HepG2 (cell line): ENCODE data around the gene MFSD8. TPM values are rescaled to one million over a fixed set of nuclear protein-coding genes. Genes with fewer than 3 reads are reported as not detected.

Experiments
- ATAC-seq: fragments of 200-7000 bp; cut with Tn5 transposase; 3 replicates; pipeline ENCODE4 v1.9.1; 2020; ENCODE audit warnings: mild to moderate bottlenecking, moderate library complexity
- BruUV-seq: library from RNA; stranded (reverse); fragments of 400-500 nt; replicated peaks from 2 replicates; lab custom pipeline; 2021; lab: Mats Ljungman, UMichigan
- CTCF ChIA-PET: fragments of 300-600 bp; formaldehyde crosslinking; extraction: SDS; loops from one replicate; lab custom pipeline; 2021; ENCODE audit warnings: low total read pairs, inconsistent platforms, low intra/inter-chr PET ratio; lab: Yijun Ruan, JAX
- POLR2A ChIA-PET: fragments of 350-600 bp; sonication (Branson Sonifier 250); formaldehyde crosslinking; loops from one replicate; lab custom pipeline; 2020; ENCODE audit warnings: antibody characterized with exemption, inconsistent platforms; lab: Yijun Ruan, JAX
- DNase-seq: peaks from one replicate; pipeline ENCODE4 v3.0.0-alpha.2; 2015; ENCODE audit warnings: low spot score
- FAIRE-seq: peaks from 3 replicates; lab custom pipeline; 2011; peaks lifted over from hg19 to GRCh38; lab: Jason Lieb, UNC
- H2AFZ ChIP-seq: one replicate; pipeline ENCODE4 v1.6.1; 2011; ENCODE audit warnings: low read length, inconsistent platforms
- H3K27ac ChIP-seq: fragments of 300-600 bp; 3 replicates; pipeline ENCODE4 v1.8.0; 2011; ENCODE audit warnings: mixed run types, mild to moderate bottlenecking, mixed read lengths, low read length, inconsistent platforms; ENCODE audit not compliant: insufficient read depth; ENCODE audit errors: extremely low read length
- H3K27me3 ChIP-seq, 2 experiments: fragments of 200-600 bp in 1 of 2; 2 replicates in 1 of 2; 3 replicates in 1 of 2; pipeline versions ENCODE4 v1.6.0 to v1.8.0; 2011; ENCODE audit warnings: low read length in 2 of 2, mild to moderate bottlenecking in 2 of 2, moderate library complexity in 2 of 2, inconsistent platforms in 1 of 2; ENCODE audit not compliant: insufficient read depth in 2 of 2, control insufficient read depth in 1 of 2
- H3K36me3 ChIP-seq, 2 experiments: fragments of 200-600 bp in 1 of 2; replicated peaks in 1 of 2; 2 replicates in 1 of 2; 3 replicates in 1 of 2; pipeline versions ENCODE4 v1.5.1 to v1.8.0; 2011; ENCODE audit warnings: low read length in 2 of 2, inconsistent platforms in 1 of 2; ENCODE audit not compliant: insufficient read depth in 2 of 2, control insufficient read depth in 1 of 2
- H3K4me1 ChIP-seq: 2 replicates; pipeline ENCODE4 v1.5.1; 2012; ENCODE audit warnings: low read length, inconsistent platforms; ENCODE audit not compliant: insufficient read depth
- H3K4me2 ChIP-seq: 2 replicates; pipeline ENCODE4 v1.6.0; 2011; ENCODE audit warnings: low read depth, low read length, inconsistent platforms
- H3K4me3 ChIP-seq, 3 experiments: fragments of 200-600 bp in 1 of 3; sonication (generic), shearing (Covaris generic) in 1 of 3; replicated peaks in 1 of 3; 2 replicates each; pipeline ENCODE4 v1.5.1; 2011 to 2016; ENCODE audit warnings: low read length in 3 of 3, inconsistent platforms in 2 of 3, low read depth in 2 of 3, mild to moderate bottlenecking in 2 of 3, control low read depth in 1 of 3, mixed read lengths in 1 of 3; ENCODE audit not compliant: insufficient read depth in 1 of 3
- H3K79me2 ChIP-seq: one replicate; pipeline ENCODE4 v1.6.1; 2011; ENCODE audit warnings: low read length, inconsistent platforms; ENCODE audit not compliant: insufficient read depth
- H3K9ac ChIP-seq: 2 replicates; pipeline ENCODE4 v1.6.0; 2011; ENCODE audit warnings: mild to moderate bottlenecking, low read depth, low read length, inconsistent platforms; ENCODE audit not compliant: insufficient read depth
- H3K9me3 ChIP-seq: 2 replicates; pipeline ENCODE4 v1.5.1; 2012; ENCODE audit warnings: mild to moderate bottlenecking, low read length
- H4K20me1 ChIP-seq: 2 replicates; pipeline ENCODE4 v1.6.0; 2011; ENCODE audit warnings: inconsistent platforms, mild to moderate bottlenecking, low read length, moderate library complexity; ENCODE audit not compliant: insufficient read depth
- CBFB ChIP-seq: sonication (generic); formaldehyde crosslinking; IDR thresholded peaks from 2 replicates; pipeline ENCODE4 v1.4.0; 2020; ENCODE audit warnings: missing genetic modification reagents
- MTA1 ChIP-seq: sonication (generic); formaldehyde crosslinking; IDR thresholded peaks from 2 replicates; pipeline ENCODE4 v1.4.0; 2020; ENCODE audit warnings: missing genetic modification reagents, mild to moderate bottlenecking, borderline replicate concordance
- NFATC3 ChIP-seq: sonication (generic); formaldehyde crosslinking; IDR thresholded peaks from 2 replicates; pipeline ENCODE4 v1.5.1; 2020; ENCODE audit warnings: mild to moderate bottlenecking, missing genetic modification reagents
- NFKBIZ ChIP-seq: IDR thresholded peaks from 2 replicates; pipeline ENCODE4 v1.6.1; 2018; ENCODE audit warnings: missing genetic modification reagents, missing compliant biosample characterization
- TERF1 ChIP-seq: sonication (generic); formaldehyde crosslinking; IDR thresholded peaks from 2 replicates; pipeline ENCODE4 v1.8.0; 2022; ENCODE audit warnings: mild to moderate bottlenecking, missing genetic modification reagents, moderate library complexity
- ZFY ChIP-seq: sonication (generic); formaldehyde crosslinking; IDR thresholded peaks from 2 replicates; pipeline ENCODE4 v1.4.0; 2020; ENCODE audit warnings: missing genetic modification reagents
- ZNF17 ChIP-seq: sonication (generic); formaldehyde crosslinking; IDR thresholded peaks from 2 replicates; pipeline ENCODE4 v1.5.0; 2020; ENCODE audit warnings: mild to moderate bottlenecking, missing genetic modification reagents
- ZNF598 ChIP-seq: sonication (generic); formaldehyde crosslinking; IDR thresholded peaks from 2 replicates; pipeline ENCODE4 v1.5.1; 2020; ENCODE audit warnings: mild to moderate bottlenecking, missing genetic modification reagents, borderline replicate concordance
- WGBS: methylation state at CpG from one replicate; pipeline ENCODE4 v1.1.6; 2017; ENCODE audit warnings: low lambda C conversion rate; 5-methylcytosine and 5-hydroxymethylcytosine counted together
- in situ Hi-C: cut with HindIII; loops from 2 replicates; pipeline ENCODE4 v1.10.0; 2017; ENCODE audit warnings: low pct_unique_long_range_greater_than_20kb; ENCODE audit not compliant: extremely low pct_ligation_motif_present
- intact Hi-C: fragments of 100-400 bp; cut with micrococcal nuclease; formaldehyde crosslinking; loops from one replicate; pipeline ENCODE4 v1.10.0; 2022; ENCODE audit not compliant: unreplicated experiment
- polyA plus RNA-seq, 8 experiments: library from polyadenylated mRNA; depleted of rRNA in 3 of 8; stranded (reverse) in 7 of 8; unstranded in 1 of 8; fragments of >200 nt; fragmentation: Illumina TruSeq in 4 of 8; extraction: Trizol in 4 of 8; gene quantifications; 2 replicates each; pipeline versions ENCODE4 v1.2.1 to v1.2.3, GENCODE V29; 2011 to 2016; ENCODE audit warnings: low read depth in 4 of 8, missing spikeins in 1 of 8, mixed read lengths in 1 of 8; ENCODE audit not compliant: insufficient read depth in 1 of 8
- total RNA-seq, 5 experiments: library from RNA; depleted of rRNA; stranded (reverse); fragments of >200 nt; fragmentation: Illumina TruSeq; extraction: Trizol; gene quantifications; 2 replicates each; pipeline ENCODE4 v1.2.3, GENCODE V29; 2016; ENCODE audit warnings: low read depth in 1 of 5
- TF ChIP-seq, protein P1 (sequence below): sonication (generic); formaldehyde crosslinking; IDR thresholded peaks from 2 replicates; pipeline ENCODE4 v1.4.0; 2020; ENCODE audit warnings: mild to moderate bottlenecking, missing genetic modification reagents, borderline replicate concordance
- TF ChIP-seq, protein P2 (sequence below), 2 experiments: fragments of 450-650 bp in 1 of 2; sonication (generic) in 1 of 2; formaldehyde crosslinking; IDR thresholded peaks; 2 replicates each; pipeline versions ENCODE4 v1.5.0 to v1.8.0; 2020 to 2022; ENCODE audit warnings: mild to moderate bottlenecking in 1 of 2, missing genetic modification reagents in 1 of 2

Gene MFSD8
- total and polyA plus RNA-seq, 2 of the 13 experiments (the other 11 are each of a cell fraction or from before 2014, with no cell fraction given) = 24.8 to 25.5 TPM

DNA sequence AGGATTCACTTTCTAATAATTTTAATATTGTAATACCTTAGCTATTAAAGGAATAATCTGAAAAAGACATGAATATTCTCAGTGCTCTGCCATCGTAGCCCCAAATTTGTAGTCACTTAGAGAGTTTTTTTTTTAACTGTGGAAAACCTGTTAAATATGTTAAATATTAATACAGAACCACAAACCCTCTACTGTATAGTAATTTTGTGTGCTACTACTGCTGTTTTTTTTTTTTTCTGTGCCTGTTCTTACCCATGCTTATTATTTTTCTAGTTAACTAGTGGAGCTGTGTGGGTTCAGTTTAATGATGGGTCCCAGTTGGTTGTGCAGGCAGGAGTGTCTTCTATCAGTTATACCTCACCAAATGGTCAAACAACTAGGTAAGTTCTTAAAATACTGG, 68.4 kb downstream of the MFSD8 start:
- 100% methylated on average over 1 of the region's 1 CpG for WGBS
- POLR2A ChIA-PET = no interaction called here

DNA sequence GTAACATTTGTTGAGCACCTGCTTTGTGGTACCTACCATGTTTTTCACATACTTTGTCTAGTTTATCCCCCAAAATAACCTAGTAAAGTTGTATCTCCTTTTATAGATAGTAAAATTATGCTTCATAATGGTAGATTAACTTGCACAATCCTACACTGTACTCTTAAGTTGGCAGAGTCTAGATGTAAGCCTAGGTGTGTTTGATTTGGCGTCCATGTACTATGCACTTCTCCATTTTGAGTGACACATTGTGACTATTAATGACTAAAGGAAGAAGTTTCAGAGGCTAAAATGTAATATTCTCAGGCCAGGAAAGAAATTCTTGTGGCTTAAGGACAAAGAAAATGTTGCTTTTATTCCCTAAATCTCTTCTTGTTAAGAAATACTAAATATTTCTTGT, 68.9 kb downstream of the MFSD8 start:
- DNase-seq = no peak
- H3K4me2 ChIP-seq = no peak overlapping the region
- peaks cover 4 to 39% of the 10 kb centered on the region in 2 experiments for H3K36me3 ChIP-seq
- no peak for ATAC-seq
- no peaks in the 10 kb centered on the region for H4K20me1 ChIP-seq
- CTCF ChIA-PET = no interaction called here
- 94% methylated on average over 1 of the region's 1 CpG for WGBS
- H3K79me2 ChIP-seq = no peaks in the 10 kb centered on the region
- H3K27ac ChIP-seq = no peak overlapping the region
- no TSS peak for BruUV-seq
- no peak for TF ChIP-seq CBFB
- no peak for TF ChIP-seq ZNF17 (CRISPR knock-in tag)
- TF ChIP-seq ZNF598 (CRISPR knock-in tag) = no peak
- no peak for TF ChIP-seq MTA1 (CRISPR knock-in tag)
- TF ChIP-seq NFKBIZ (CRISPR knock-in tag) = no peak
- no peak for TF ChIP-seq ZFY (CRISPR knock-in tag)
- TF ChIP-seq, protein P1, sequence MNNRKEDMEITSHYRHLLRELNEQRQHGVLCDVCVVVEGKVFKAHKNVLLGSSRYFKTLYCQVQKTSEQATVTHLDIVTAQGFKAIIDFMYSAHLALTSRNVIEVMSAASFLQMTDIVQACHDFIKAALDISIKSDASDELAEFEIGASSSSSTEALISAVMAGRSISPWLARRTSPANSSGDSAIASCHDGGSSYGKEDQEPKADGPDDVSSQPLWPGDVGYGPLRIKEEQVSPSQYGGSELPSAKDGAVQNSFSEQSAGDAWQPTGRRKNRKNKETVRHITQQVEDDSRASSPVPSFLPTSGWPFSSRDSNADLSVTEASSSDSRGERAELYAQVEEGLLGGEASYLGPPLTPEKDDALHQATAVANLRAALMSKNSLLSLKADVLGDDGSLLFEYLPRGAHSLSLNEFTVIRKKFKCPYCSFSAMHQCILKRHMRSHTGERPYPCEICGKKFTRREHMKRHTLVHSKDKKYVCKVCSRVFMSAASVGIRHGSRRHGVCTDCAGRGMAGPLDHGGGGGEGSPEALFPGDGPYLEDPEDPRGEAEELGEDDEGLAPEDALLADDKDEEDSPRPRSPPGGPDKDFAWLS = no peak
- TF ChIP-seq NFATC3 (CRISPR knock-in tag) = no peak
- no peaks in the 10 kb centered on the region for H3K27me3 ChIP-seq
- no peaks in the 10 kb centered on the region for H3K9me3 ChIP-seq
- FAIRE-seq = no peak
- no peak overlapping the region for H2AFZ ChIP-seq
- in situ Hi-C loops = no loop called here
- POLR2A ChIA-PET = no interaction called here
- intact Hi-C loops = no loop called here
- H3K4me1 ChIP-seq = no peaks in the 10 kb centered on the region
- H3K9ac ChIP-seq = no peak overlapping the region
- no peak overlapping the region for H3K4me3 ChIP-seq

More for the DNA sequence above, 68.4 kb downstream of the MFSD8 start:
- no TSS peak for BruUV-seq
- no peaks in the 10 kb centered on the region for H3K79me2 ChIP-seq
- in situ Hi-C loops = no loop called here
- H3K36me3 ChIP-seq = peaks cover 4 to 39% of the 10 kb centered on the region in 2 experiments
- intact Hi-C loops = no loop called here
- H3K4me2 ChIP-seq = no peak overlapping the region
- no peaks in the 10 kb centered on the region for H4K20me1 ChIP-seq
- H3K9me3 ChIP-seq = no peaks in the 10 kb centered on the region
- no peak for DNase-seq
- TF ChIP-seq, protein P2, sequence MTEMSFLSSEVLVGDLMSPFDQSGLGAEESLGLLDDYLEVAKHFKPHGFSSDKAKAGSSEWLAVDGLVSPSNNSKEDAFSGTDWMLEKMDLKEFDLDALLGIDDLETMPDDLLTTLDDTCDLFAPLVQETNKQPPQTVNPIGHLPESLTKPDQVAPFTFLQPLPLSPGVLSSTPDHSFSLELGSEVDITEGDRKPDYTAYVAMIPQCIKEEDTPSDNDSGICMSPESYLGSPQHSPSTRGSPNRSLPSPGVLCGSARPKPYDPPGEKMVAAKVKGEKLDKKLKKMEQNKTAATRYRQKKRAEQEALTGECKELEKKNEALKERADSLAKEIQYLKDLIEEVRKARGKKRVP (CRISPR knock-in tag; IDR thresholded peaks at IDR 0.05) = no peak
- TF ChIP-seq TERF1 (CRISPR knock-in tag) = no peak
- no peak overlapping the region for H3K9ac ChIP-seq
- H3K4me3 ChIP-seq = no peak overlapping the region
- no peak for ATAC-seq
- no peaks in the 10 kb centered on the region for H3K4me1 ChIP-seq
- no peak for FAIRE-seq
- no peak overlapping the region for H3K27ac ChIP-seq
- CTCF ChIA-PET = no interaction called here
- no peak overlapping the region for H2AFZ ChIP-seq
- no peaks in the 10 kb centered on the region for H3K27me3 ChIP-seq
